Keratinocyte (primary cell): ENCODE results near the gene HEXD.

Experiments used
- CTCF ChIP-seq, 3 experiments: IDR thresholded peaks in 1 of 3; conservative IDR thresholded peaks in 1 of 3; optimal IDR thresholded peaks in 1 of 3; 2 replicates in 2 of 3; 3 replicates in 1 of 3; pipeline versions ENCODE3 to v1.5.1; 2011; ENCODE audit warnings: low read length in 3 of 3, mild to moderate bottlenecking in 3 of 3, moderate library complexity in 2 of 3, control low read depth in 1 of 3, inconsistent platforms in 1 of 3; ENCODE audit not compliant: insufficient read depth in 2 of 3; ENCODE audit errors: extremely low read depth in 1 of 3
- EZH2 ChIP-seq: IDR thresholded peaks from one replicate; pipeline ENCODE4 v1.6.1; 2012; ENCODE audit warnings: inconsistent platforms, mild to moderate bottlenecking, low read length, moderate library complexity

GRCh38 chr17:82489851-82490511 is 71.8 kb downstream of the HEXD start:
- no peak for TF ChIP-seq EZH2
- no peak for TF ChIP-seq CTCF (optimal IDR thresholded peaks at IDR 0.05 in 1 of 3, IDR thresholded peaks at IDR 0.05 in 1 of 3, conservative IDR thresholded peaks at IDR 0.05 in 1 of 3; ENCODE audit: extremely low read depth in 1 of 3, insufficient read depth in 2 of 3, low read length in 3 of 3)
